Left renal cortex interstitium (tissue), 4 donors: Measurements from ENCODE around the gene SLC25A52. TPM values are rescaled to one million over a fixed set of nuclear protein-coding genes. Genes with fewer than 3 reads are reported as not detected.
"Not testable (repeated sequence)": the region's sequence is repeated elsewhere in the genome, so short reads cannot be mapped to it uniquely, and the experiment has no call there.

Experiments
- DNase-seq, 4 donors: peaks; one replicate each; pipeline ENCODE4 v3.0.0-alpha.2; 2013; ENCODE audit warnings: low read depth in 4 of 4, low spot score in 2 of 4, missing footprints in 1 of 4
- polyA plus RNA-seq, 4 donors: library from polyadenylated mRNA; unstranded; fragments of 120-200 nt; gene quantifications; one replicate each; pipeline ENCODE4 v1.2.1, GENCODE V29; 2013; ENCODE audit not compliant: insufficient read length in 4 of 4

SLC25A52 gene
- polyA plus RNA-seq, 4 donors, result 0.27 to 1.3 (median 0.70) TPM; not detected in 1

- no peak for DNase-seq
Measured at GRCh38 chr18:31741097-31741735, 19.5 kb downstream of the SLC25A52 start.

GRCh38 chr18:31740180-31740579 is 20.5 kb downstream of the SLC25A52 start:
- no peak for DNase-seq

GRCh38 chr18:31739651-31740050 is 21.0 kb downstream of the SLC25A52 start:
- DNase-seq, result no peak

GRCh38 chr18:31738460-31739407 is 21.9 kb downstream of the SLC25A52 start:
- no peak for DNase-seq

- no peak for DNase-seq
Measured at GRCh38 chr18:31736630-31737029, 24.1 kb downstream of the SLC25A52 start.

GRCh38 chr18:31731628-31732027 is 29.1 kb downstream of the SLC25A52 start:
- no peak for DNase-seq

GRCh38 chr18:31729196-31729595 is 31.5 kb downstream of the SLC25A52 start:
- not testable (repeated sequence) for DNase-seq

GRCh38 chr18:31723990-31724711 is 36.5 kb downstream of the SLC25A52 start:
- no peak for DNase-seq

GRCh38 chr18:31723639-31723989 is 37.1 kb downstream of the SLC25A52 start:
- no peak for DNase-seq

GRCh38 chr18:31722369-31722957 is 38.2 kb downstream of the SLC25A52 start:
- DNase-seq, result peak in 3 of 4 donors; percentile 50 to 68 (median 51)

GRCh38 chr18:31721601-31722000 is 39.1 kb downstream of the SLC25A52 start:
- no peak for DNase-seq

- DNase-seq, result no peak
Measured at GRCh38 chr18:31720867-31721266, 39.8 kb downstream of the SLC25A52 start.

- DNase-seq, result no peak
Measured at GRCh38 chr18:31719363-31720006, 41.2 kb downstream of the SLC25A52 start.

GRCh38 chr18:31718386-31718785 is 42.3 kb downstream of the SLC25A52 start:
- DNase-seq, result no peak

GRCh38 chr18:31716362-31716761 is 44.3 kb downstream of the SLC25A52 start:
- DNase-seq, result no peak

- DNase-seq, result no peak
Measured at GRCh38 chr18:31711365-31712172, 49.1 kb downstream of the SLC25A52 start.

- no peak for DNase-seq
Measured at GRCh38 chr18:31710826-31711225, 49.9 kb downstream of the SLC25A52 start.
